Liver (tissue), 9 donors: ENCODE measurements around the gene ZNF606. TPM values are rescaled to one million over a fixed set of nuclear protein-coding genes. Genes with fewer than 3 reads are reported as not detected.

Experiments used
- DNase-seq: peaks from one replicate; pipeline ENCODE4 v3.0.0-alpha.2; 2017; ENCODE audit warnings: low spot score
- H3K27ac ChIP-seq, 2 donors: one replicate each; pipeline ENCODE4 v1.7.0; 2013; ENCODE audit warnings: inconsistent platforms in 2 of 2, low read length in 2 of 2, control low read depth in 1 of 2, low read depth in 1 of 2, mild to moderate bottlenecking in 1 of 2
- H3K27me3 ChIP-seq, 4 donors: one replicate each; pipeline versions ENCODE4 v1.6.1 to v1.7.0; 2013; ENCODE audit warnings: low read length in 3 of 4, inconsistent platforms in 1 of 4, mild to moderate bottlenecking in 1 of 4, moderate library complexity in 1 of 4; ENCODE audit not compliant: control insufficient read depth in 4 of 4, insufficient read depth in 4 of 4
- H3K36me3 ChIP-seq, 4 donors: one replicate each; pipeline versions ENCODE4 v1.6.1 to v1.7.0; 2013; ENCODE audit warnings: low read length in 3 of 4, mild to moderate bottlenecking in 3 of 4, low read depth in 1 of 4, moderate library complexity in 1 of 4; ENCODE audit not compliant: control insufficient read depth in 4 of 4, insufficient read depth in 3 of 4
- H3K4me1 ChIP-seq, 4 donors: one replicate each; pipeline versions ENCODE4 v1.6.1 to v1.7.0; 2013; ENCODE audit warnings: low read length in 3 of 4, mild to moderate bottlenecking in 3 of 4, moderate library complexity in 1 of 4; ENCODE audit not compliant: control insufficient read depth in 4 of 4, insufficient read depth in 4 of 4
- H3K4me3 ChIP-seq, 3 donors: one replicate each; pipeline versions ENCODE4 v1.6.1 to v1.7.0; 2013; ENCODE audit warnings: low read length in 3 of 3, control low read depth in 1 of 3, low read depth in 1 of 3, mild to moderate bottlenecking in 1 of 3
- H3K9ac ChIP-seq, 2 donors: one replicate each; pipeline ENCODE4 v1.7.0; 2013; ENCODE audit warnings: low read length in 2 of 2, mild to moderate bottlenecking in 2 of 2, moderate library complexity in 2 of 2, control low read depth in 1 of 2, low read depth in 1 of 2
- H3K9me3 ChIP-seq, 4 donors: one replicate each; pipeline versions ENCODE4 v1.6.1 to v1.7.0; 2013; ENCODE audit warnings: low read length in 3 of 4; ENCODE audit not compliant: control insufficient read depth in 4 of 4
- CTCF ChIP-seq: fragments of 150-350 bp; IDR thresholded peaks from 2 replicates; pipeline ENCODE4 v1.5.1; 2017; ENCODE audit warnings: improper control_type of control experiment, low read depth, low read length; ENCODE audit not compliant: missing input control
- EGR1 ChIP-seq, 2 donors: IDR thresholded peaks; 2 replicates each; pipeline ENCODE4 v1.6.1; 2016 to 2018; ENCODE audit warnings: antibody characterized with exemption in 2 of 2, low read depth in 2 of 2
- FOXA1 ChIP-seq: IDR thresholded peaks from 2 replicates; pipeline ENCODE4 v1.6.1; 2016; ENCODE audit warnings: antibody characterized with exemption
- GABPA ChIP-seq, 2 donors: IDR thresholded peaks in 1 of 2; conservative IDR thresholded peaks in 1 of 2; 2 replicates each; pipeline ENCODE4 v1.6.1; 2016; ENCODE audit warnings: antibody characterized with exemption in 2 of 2, mild to moderate bottlenecking in 1 of 2, moderate library complexity in 1 of 2
- HNF4A ChIP-seq, 2 donors: conservative IDR thresholded peaks; 2 replicates each; pipeline ENCODE4 v1.6.1; 2016; ENCODE audit warnings: antibody characterized with exemption in 2 of 2, mild to moderate bottlenecking in 2 of 2
- HNF4G ChIP-seq: IDR thresholded peaks from 2 replicates; pipeline ENCODE4 v1.6.1; 2016; ENCODE audit warnings: antibody characterized with exemption
- JUND ChIP-seq, 2 donors: IDR thresholded peaks; 2 replicates each; pipeline ENCODE4 v1.6.1; 2016; ENCODE audit warnings: antibody characterized with exemption in 2 of 2
- MAX ChIP-seq: IDR thresholded peaks from 2 replicates; pipeline ENCODE4 v1.6.1; 2016; ENCODE audit warnings: antibody characterized with exemption
- NR2F2 ChIP-seq: IDR thresholded peaks from 2 replicates; pipeline ENCODE4 v1.6.1; 2016; ENCODE audit warnings: antibody characterized with exemption
- SP1 ChIP-seq: IDR thresholded peaks from 2 replicates; pipeline ENCODE4 v1.6.1; 2018; ENCODE audit warnings: antibody characterized with exemption, mild to moderate bottlenecking
- TAF1 ChIP-seq: conservative IDR thresholded peaks from 2 replicates; pipeline ENCODE4 v1.6.1; 2016; ENCODE audit warnings: antibody characterized with exemption, mild to moderate bottlenecking
- YY1 ChIP-seq: IDR thresholded peaks from 2 replicates; pipeline ENCODE4 v1.6.1; 2016; ENCODE audit warnings: antibody characterized with exemption, mild to moderate bottlenecking
- WGBS: extraction: QIAGEN DNeasy Blood & Tissue Kit; methylation state at CpG from one replicate; pipeline ENCODE4 v1.1.7; 2013; 5-methylcytosine and 5-hydroxymethylcytosine counted together
- polyA plus RNA-seq, 2 donors: library from polyadenylated mRNA; stranded (reverse) in 1 of 2; unstranded in 1 of 2; fragments of 200-250 nt in 1 of 2; fragments of >200 nt in 1 of 2; fragmentation: Nextera tagmentation in 1 of 2; extraction: Ambion mirVana in 1 of 2; gene quantifications; one replicate each; pipeline versions ENCODE4 v1.2.1 to v1.2.3, GENCODE V29; 2013 to 2015
- total RNA-seq, 2 donors: library from RNA; depleted of rRNA; stranded (reverse); fragments of >200 nt; gene quantifications; one replicate each; pipeline ENCODE4 v1.2.3, GENCODE V29; 2014
- TF ChIP-seq, protein P1 (sequence below): IDR thresholded peaks from 2 replicates; pipeline ENCODE4 v1.6.1; 2016; ENCODE audit warnings: antibody characterized with exemption, mild to moderate bottlenecking
- TF ChIP-seq, protein P2 (sequence below): IDR thresholded peaks from 2 replicates; pipeline ENCODE4 v1.6.1; 2016; ENCODE audit warnings: antibody characterized with exemption
- donor health status: healthy.
- donor health status: healthy.
- donor health status: healthy.
- donor health status: healthy.
- donor health status: healthy.

The ZNF606 gene
- total and polyA plus RNA-seq, 4 donors, result 3.2 to 12.8 (median 6.6) TPM

DNA sequence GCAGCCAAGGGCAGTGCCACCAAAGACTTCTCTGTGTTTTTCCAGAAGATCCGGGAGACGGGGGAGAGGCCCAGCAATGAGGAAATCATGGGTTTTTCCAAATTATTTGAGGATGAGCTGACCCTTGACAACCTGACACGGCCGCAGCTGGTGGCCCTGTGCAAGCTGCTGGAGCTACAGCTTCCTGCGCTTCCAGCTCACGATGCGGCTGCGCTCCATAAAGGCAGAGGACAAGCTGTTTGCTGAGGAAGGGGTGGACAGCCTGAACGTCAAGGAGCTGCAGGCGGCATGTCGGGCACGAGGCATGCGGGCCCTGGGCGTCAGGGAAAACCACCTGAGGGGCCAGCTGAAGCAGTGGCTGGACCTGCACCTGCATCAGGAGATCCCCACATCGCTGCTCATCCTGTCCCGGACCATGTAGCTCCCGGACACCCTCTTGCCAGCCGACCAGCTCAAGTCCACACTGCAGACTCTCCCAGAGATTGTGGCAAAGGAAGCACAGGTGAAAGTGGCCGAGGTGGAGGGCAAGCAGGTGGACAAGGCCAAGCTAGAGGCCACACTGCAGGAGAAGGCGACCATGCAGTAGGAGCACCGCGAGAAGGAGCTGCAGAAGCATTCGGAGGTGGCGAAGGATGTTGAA lies 42.9 kb upstream of the ZNF606 start:
- peaks cover 45 to 68% (median 55%) of the 10 kb centered on the region in 4 donors for H3K9me3 ChIP-seq
- no peaks in the 10 kb centered on the region for H3K36me3 ChIP-seq
- TF ChIP-seq FOXA1, result no peak
- no peak for TF ChIP-seq GABPA (IDR thresholded peaks at IDR 0.05 in 1 of 2, conservative IDR thresholded peaks at IDR 0.05 in 1 of 2)
- TF ChIP-seq SP1, result no peak
- TF ChIP-seq MAX, result no peak
- no peak for TF ChIP-seq NR2F2
- no peaks in the 10 kb centered on the region for H3K27me3 ChIP-seq
- no peaks in the 10 kb centered on the region for H3K4me1 ChIP-seq
- no peak overlapping the region for H3K9ac ChIP-seq
- peak overlapping the region in 2 of 3 donors; percentile 23 to 56 for H3K4me3 ChIP-seq
- WGBS, result 91% methylated on average over 24 of the region's 24 CpGs
- H3K27ac ChIP-seq, result no peak overlapping the region
- DNase-seq, result no peak

DNA sequence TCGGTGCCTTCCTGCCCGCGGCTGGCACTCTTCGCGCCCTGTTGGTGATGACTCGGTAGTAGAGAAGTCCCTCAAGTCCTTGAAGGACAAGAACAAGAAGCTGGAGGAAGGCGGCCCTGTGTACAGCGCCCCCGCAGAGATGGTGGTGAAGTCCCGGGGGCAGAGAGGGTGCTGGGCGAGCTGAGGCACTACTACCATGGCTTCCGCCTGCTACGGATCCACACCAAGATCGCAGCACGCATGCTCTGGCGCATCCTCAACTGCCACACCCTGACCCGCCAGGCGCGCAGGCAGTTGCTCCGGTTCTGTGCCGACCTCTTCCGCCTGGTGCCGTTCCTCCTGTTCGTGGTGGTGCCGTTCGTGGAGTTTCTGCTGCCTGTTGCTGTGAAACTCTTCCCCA lies 42.3 kb upstream of the ZNF606 start:
- no peak for TF ChIP-seq HNF4G
- TF ChIP-seq TAF1, result no peak
- no peak for TF ChIP-seq JUND (IDR thresholded peaks at IDR 0.05)
- no peak for TF ChIP-seq EGR1 (IDR thresholded peaks at IDR 0.05; ENCODE audit: low read depth in 2 of 2)
- TF ChIP-seq, protein P1, sequence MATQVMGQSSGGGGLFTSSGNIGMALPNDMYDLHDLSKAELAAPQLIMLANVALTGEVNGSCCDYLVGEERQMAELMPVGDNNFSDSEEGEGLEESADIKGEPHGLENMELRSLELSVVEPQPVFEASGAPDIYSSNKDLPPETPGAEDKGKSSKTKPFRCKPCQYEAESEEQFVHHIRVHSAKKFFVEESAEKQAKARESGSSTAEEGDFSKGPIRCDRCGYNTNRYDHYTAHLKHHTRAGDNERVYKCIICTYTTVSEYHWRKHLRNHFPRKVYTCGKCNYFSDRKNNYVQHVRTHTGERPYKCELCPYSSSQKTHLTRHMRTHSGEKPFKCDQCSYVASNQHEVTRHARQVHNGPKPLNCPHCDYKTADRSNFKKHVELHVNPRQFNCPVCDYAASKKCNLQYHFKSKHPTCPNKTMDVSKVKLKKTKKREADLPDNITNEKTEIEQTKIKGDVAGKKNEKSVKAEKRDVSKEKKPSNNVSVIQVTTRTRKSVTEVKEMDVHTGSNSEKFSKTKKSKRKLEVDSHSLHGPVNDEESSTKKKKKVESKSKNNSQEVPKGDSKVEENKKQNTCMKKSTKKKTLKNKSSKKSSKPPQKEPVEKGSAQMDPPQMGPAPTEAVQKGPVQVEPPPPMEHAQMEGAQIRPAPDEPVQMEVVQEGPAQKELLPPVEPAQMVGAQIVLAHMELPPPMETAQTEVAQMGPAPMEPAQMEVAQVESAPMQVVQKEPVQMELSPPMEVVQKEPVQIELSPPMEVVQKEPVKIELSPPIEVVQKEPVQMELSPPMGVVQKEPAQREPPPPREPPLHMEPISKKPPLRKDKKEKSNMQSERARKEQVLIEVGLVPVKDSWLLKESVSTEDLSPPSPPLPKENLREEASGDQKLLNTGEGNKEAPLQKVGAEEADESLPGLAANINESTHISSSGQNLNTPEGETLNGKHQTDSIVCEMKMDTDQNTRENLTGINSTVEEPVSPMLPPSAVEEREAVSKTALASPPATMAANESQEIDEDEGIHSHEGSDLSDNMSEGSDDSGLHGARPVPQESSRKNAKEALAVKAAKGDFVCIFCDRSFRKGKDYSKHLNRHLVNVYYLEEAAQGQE, result no peak
- TF ChIP-seq CTCF, result no peak
- no peak for TF ChIP-seq FOXA1
- no peak for TF ChIP-seq SP1
- no peak for TF ChIP-seq YY1
- Histone ChIP-seq H3K27ac (no peak overlapping the region), H3K9ac (no peak overlapping the region), H3K4me3 (peak overlapping the region in 2 of 3 donors; percentile 23 to 56), H3K36me3 (no peaks in the 10 kb centered on the region), H3K9me3 (peaks cover 49 to 72% (median 61%) of the 10 kb centered on the region in 4 donors), H3K27me3 (no peaks in the 10 kb centered on the region), H3K4me1 (no peaks in the 10 kb centered on the region)
- no peak for DNase-seq
- WGBS, result 91% methylated on average over 26 of the region's 26 CpGs

DNA sequence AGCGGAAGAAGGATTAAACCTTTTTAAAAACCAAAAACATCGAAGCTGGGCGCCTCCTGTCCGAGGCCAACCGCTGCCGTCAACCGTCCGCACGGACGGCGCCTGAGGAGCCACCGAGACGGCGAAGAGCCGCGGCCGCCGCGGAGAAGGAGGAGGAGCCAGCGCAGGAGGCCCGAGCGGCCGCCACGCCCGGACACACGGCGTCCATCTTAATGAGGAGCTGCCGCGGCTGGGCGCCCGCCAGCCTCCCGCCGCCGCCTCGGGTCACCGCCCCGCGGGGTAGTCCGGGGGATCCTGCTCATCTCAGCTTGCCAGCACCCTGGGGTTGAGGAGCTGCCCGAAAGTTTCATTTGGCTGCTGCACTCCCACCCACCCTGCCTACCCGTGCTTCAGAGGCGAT lies 41.8 kb upstream of the ZNF606 start:
- Histone ChIP-seq H3K9me3 (peaks cover 47 to 67% (median 58%) of the 10 kb centered on the region in 4 donors), H3K27ac (no peak overlapping the region), H3K4me1 (no peaks in the 10 kb centered on the region), H3K4me3 (peak overlapping the region in 2 of 3 donors; percentile 23 to 35), H3K36me3 (no peaks in the 10 kb centered on the region), H3K9ac (no peak overlapping the region), H3K27me3 (no peaks in the 10 kb centered on the region)
- DNase-seq, result no peak
- WGBS, result 69% methylated on average over 42 of the region's 42 CpGs
- TF ChIP-seq, protein P1, result no peak
- no peak for TF ChIP-seq HNF4A (conservative IDR thresholded peaks at IDR 0.05)
- TF ChIP-seq, protein P2, sequence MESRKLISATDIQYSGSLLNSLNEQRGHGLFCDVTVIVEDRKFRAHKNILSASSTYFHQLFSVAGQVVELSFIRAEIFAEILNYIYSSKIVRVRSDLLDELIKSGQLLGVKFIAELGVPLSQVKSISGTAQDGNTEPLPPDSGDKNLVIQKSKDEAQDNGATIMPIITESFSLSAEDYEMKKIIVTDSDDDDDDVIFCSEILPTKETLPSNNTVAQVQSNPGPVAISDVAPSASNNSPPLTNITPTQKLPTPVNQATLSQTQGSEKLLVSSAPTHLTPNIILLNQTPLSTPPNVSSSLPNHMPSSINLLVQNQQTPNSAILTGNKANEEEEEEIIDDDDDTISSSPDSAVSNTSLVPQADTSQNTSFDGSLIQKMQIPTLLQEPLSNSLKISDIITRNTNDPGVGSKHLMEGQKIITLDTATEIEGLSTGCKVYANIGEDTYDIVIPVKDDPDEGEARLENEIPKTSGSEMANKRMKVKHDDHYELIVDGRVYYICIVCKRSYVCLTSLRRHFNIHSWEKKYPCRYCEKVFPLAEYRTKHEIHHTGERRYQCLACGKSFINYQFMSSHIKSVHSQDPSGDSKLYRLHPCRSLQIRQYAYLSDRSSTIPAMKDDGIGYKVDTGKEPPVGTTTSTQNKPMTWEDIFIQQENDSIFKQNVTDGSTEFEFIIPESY, result no peak
